OCI-LY1 (cell line): ENCODE results near the gene ATP8A2.

Experiments used
- H2AFZ ChIP-seq: fragments of 200-600 bp; sonication (generic), shearing (Covaris generic); 2 replicates; pipeline ENCODE4 v1.6.0; 2014; ENCODE audit warnings: antibody characterized with exemption, mild to moderate bottlenecking, low read length
- H3F3A ChIP-seq: fragments of 200-600 bp; sonication (generic), shearing (Covaris generic); 2 replicates; pipeline ENCODE4 v1.6.0; 2014; ENCODE audit warnings: mild to moderate bottlenecking, antibody characterized with exemption, low read length, moderate library complexity; ENCODE audit not compliant: insufficient read depth
- H3K27ac ChIP-seq: fragments of 200-600 bp; sonication (generic); 2 replicates; pipeline ENCODE4 v1.5.1; 2014; ENCODE audit warnings: low read length, mixed run types, mild to moderate bottlenecking, low read depth; ENCODE audit not compliant: poor library complexity, severe bottlenecking
- H3K27me3 ChIP-seq: fragments of 200-600 bp; sonication (generic); 2 replicates; pipeline ENCODE4 v1.6.0; 2014; ENCODE audit warnings: antibody characterized with exemption, mild to moderate bottlenecking, low read length, moderate library complexity; ENCODE audit not compliant: insufficient read depth
- H3K36me3 ChIP-seq: fragments of 200-600 bp; sonication (generic); 2 replicates; pipeline ENCODE4 v1.6.1; 2014; ENCODE audit warnings: mild to moderate bottlenecking, antibody characterized with exemption, low read length, moderate library complexity, mixed read lengths; ENCODE audit not compliant: insufficient read depth
- H3K4me1 ChIP-seq: fragments of 200-600 bp; sonication (generic); 2 replicates; pipeline ENCODE4 v1.5.1; 2014; ENCODE audit warnings: mild to moderate bottlenecking, low read length, moderate library complexity; ENCODE audit not compliant: insufficient read depth, severe bottlenecking
- H3K4me2 ChIP-seq: fragments of 200-600 bp; sonication (generic), shearing (Covaris generic); 2 replicates; pipeline ENCODE4 v1.6.1; 2014; ENCODE audit warnings: low read length
- H3K4me3 ChIP-seq: fragments of 200-600 bp; sonication (generic); 2 replicates; pipeline ENCODE4 v1.5.1; 2014; ENCODE audit warnings: low read length, low read depth, mild to moderate bottlenecking, mixed read lengths; ENCODE audit not compliant: poor library complexity, severe bottlenecking
- H3K79me2 ChIP-seq: fragments of 200-600 bp; shearing (Covaris generic); 2 replicates; pipeline ENCODE4 v1.6.1; 2016; ENCODE audit warnings: mixed run types, low read length, mixed read lengths; ENCODE audit not compliant: insufficient read depth
- H3K9ac ChIP-seq: fragments of 200-600 bp; sonication (generic), shearing (Covaris generic); 2 replicates; pipeline ENCODE4 v1.6.1; 2014; ENCODE audit warnings: mild to moderate bottlenecking, low read length, mixed read lengths
- H3K9me2 ChIP-seq: fragments of 200-600 bp; sonication (generic), shearing (Covaris generic); 2 replicates; pipeline ENCODE4 v1.6.1; 2014; ENCODE audit warnings: low read depth, mild to moderate bottlenecking, low read length, mixed read lengths
- H3K9me3 ChIP-seq: fragments of 200-600 bp; shearing (Covaris generic); 2 replicates; pipeline ENCODE4 v1.6.1; 2014; ENCODE audit warnings: low read length, mixed read lengths
- H4K20me1 ChIP-seq: fragments of 200-600 bp; sonication (generic), shearing (Covaris generic); 2 replicates; pipeline ENCODE4 v1.6.0; 2016; ENCODE audit warnings: mild to moderate bottlenecking, low read length; ENCODE audit not compliant: insufficient read depth
- CTCF ChIP-seq: fragments of 200-600 bp; sonication (generic), shearing (Covaris generic); IDR thresholded peaks from 2 replicates; pipeline ENCODE4 v1.5.1; 2017; ENCODE audit warnings: mild to moderate bottlenecking, antibody characterized with exemption, low read length, moderate library complexity, mixed read lengths
- EZH2 ChIP-seq: fragments of 200-600 bp; sonication (generic), shearing (Covaris generic); IDR thresholded peaks from 2 replicates; pipeline ENCODE4 v1.8.0; 2017; ENCODE audit warnings: borderline replicate concordance, mixed run types, mild to moderate bottlenecking, antibody characterized with exemption, low read length, moderate library complexity, mixed read lengths

The ATP8A2 gene

GRCh38 chr13:25979371-25979770 is 607.6 kb downstream of the ATP8A2 start:
- H3K36me3 ChIP-seq, result no peaks in the 10 kb centered on the region
- H4K20me1 ChIP-seq, result no peaks in the 10 kb centered on the region
- no peak overlapping the region for H3K4me3 ChIP-seq
- TF ChIP-seq CTCF, result no peak
- TF ChIP-seq EZH2, result no peak
- H3F3A ChIP-seq, result no peaks in the 10 kb centered on the region
- H3K4me2 ChIP-seq, result no peak overlapping the region
- H3K79me2 ChIP-seq, result no peaks in the 10 kb centered on the region
- H3K27ac ChIP-seq, result no peak overlapping the region
- H2AFZ ChIP-seq, result no peak overlapping the region
- H3K4me1 ChIP-seq, result no peaks in the 10 kb centered on the region
- no peaks in the 10 kb centered on the region for H3K27me3 ChIP-seq
- no peak overlapping the region for H3K9ac ChIP-seq
- H3K9me3 ChIP-seq, result no peaks in the 10 kb centered on the region
- H3K9me2 ChIP-seq, result no peaks in the 10 kb centered on the region

DNA sequence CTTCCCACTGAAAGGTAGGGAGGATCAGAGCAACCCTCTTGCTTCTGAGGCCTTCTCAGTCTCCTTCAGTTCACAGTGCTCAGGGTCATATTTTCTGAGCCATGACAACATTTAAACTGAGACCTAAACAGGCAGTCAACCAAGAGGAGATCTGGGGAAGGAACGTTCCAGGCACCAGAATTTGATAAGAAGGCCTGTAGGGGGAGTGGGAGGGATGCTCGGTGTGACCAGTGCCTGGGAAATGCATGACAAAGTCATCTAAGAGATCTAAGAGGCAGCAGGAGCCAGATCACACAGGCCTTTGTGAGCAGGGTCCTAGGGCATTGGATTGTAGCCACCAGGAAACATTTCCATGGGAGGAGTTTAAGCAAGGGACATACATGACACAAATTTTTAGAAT is 608.5 kb downstream of the ATP8A2 start:
- Histone ChIP-seq H3K4me1 (no peaks in the 10 kb centered on the region), H3K36me3 (no peaks in the 10 kb centered on the region), H3K9me3 (no peaks in the 10 kb centered on the region), H3K9me2 (no peaks in the 10 kb centered on the region), H3K27ac (no peak overlapping the region), H3K9ac (no peak overlapping the region), H3K27me3 (no peaks in the 10 kb centered on the region), H3K4me3 (no peak overlapping the region), H4K20me1 (no peaks in the 10 kb centered on the region), H3K79me2 (no peaks in the 10 kb centered on the region), H2AFZ (no peak overlapping the region), H3K4me2 (no peak overlapping the region), H3F3A (no peaks in the 10 kb centered on the region)
- no peak for TF ChIP-seq EZH2
- peak; percentile 12; the same call in 1 of the 2 replicates for TF ChIP-seq CTCF

- no peaks in the 10 kb centered on the region for H3K4me1 ChIP-seq
- TF ChIP-seq CTCF (no peak), EZH2 (no peak)
- no peaks in the 10 kb centered on the region for H3K79me2 ChIP-seq
- no peaks in the 10 kb centered on the region for H3K36me3 ChIP-seq
- H3K9me2 ChIP-seq, result no peaks in the 10 kb centered on the region
- H3F3A ChIP-seq, result no peaks in the 10 kb centered on the region
- no peak overlapping the region for H3K9ac ChIP-seq
- H3K4me3 ChIP-seq, result no peak overlapping the region
- no peak overlapping the region for H3K27ac ChIP-seq
- no peaks in the 10 kb centered on the region for H3K27me3 ChIP-seq
- H4K20me1 ChIP-seq, result no peaks in the 10 kb centered on the region
- no peak overlapping the region for H3K4me2 ChIP-seq
- no peaks in the 10 kb centered on the region for H3K9me3 ChIP-seq
- H2AFZ ChIP-seq, result no peak overlapping the region
Measured at GRCh38 chr13:25981060-25981459, 609.3 kb downstream of the ATP8A2 start.
